Esophagus (tissue), 2 donors: ENCODE results near the gene MAPKAPK2. TPM values are rescaled to one million over a fixed set of nuclear protein-coding genes. Genes with fewer than 3 reads are reported as not detected.

Experiments
- polyA plus RNA-seq, 2 donors: library from polyadenylated mRNA; stranded (reverse); fragments of 200-250 nt; gene quantifications; one replicate each; pipeline ENCODE4 v1.2.3, GENCODE V29; 2013
- donor health status: healthy with polysubstance abuse.
- donor health status: Bipolar disorder and iron deficiency.

The MAPKAPK2 gene
- polyA plus RNA-seq, 2 donors: 28.0 to 35.1 TPM

Other genes with a start within 250 kb of the MAPKAPK2 start
- 1 to 10 TPM; 9.5 to 9.9 TPM for gene IKBKE, start 214.4 kb upstream of the MAPKAPK2 start, polyA plus RNA-seq
- gene RASSF5, start 177.4 kb upstream of the MAPKAPK2 start, polyA plus RNA-seq: 10 to 100 TPM; 22.2 to 27.3 TPM
- 10 to 100 TPM; 34.1 to 34.3 TPM for gene EIF2D, start 72.4 kb upstream of the MAPKAPK2 start, polyA plus RNA-seq
- gene DYRK3, start 49.4 kb upstream of the MAPKAPK2 start, polyA plus RNA-seq: 1 to 10 TPM in 1 of 2 donors, under 1 TPM in 1; 0.77 to 1.3 TPM
- gene IL19, start 85.9 kb downstream of the MAPKAPK2 start, polyA plus RNA-seq: 1 to 10 TPM in 1 of 2 donors, under 1 TPM in 1; 0.22 to 1.4 TPM
- gene IL10, start 87.6 kb downstream of the MAPKAPK2 start, polyA plus RNA-seq: under 1 TPM; 0.12 to 0.51 TPM
- under 1 TPM in 1 of 2 donors, not detected in 1; 0.05 TPM for gene IL20, start 180.7 kb downstream of the MAPKAPK2 start, polyA plus RNA-seq
- not detected for gene IL24, start 212.5 kb downstream of the MAPKAPK2 start, polyA plus RNA-seq
- gene FCMR, start 237.0 kb downstream of the MAPKAPK2 start, polyA plus RNA-seq: 1 to 10 TPM in 1 of 2 donors, under 1 TPM in 1; 0.90 to 2.5 TPM